ENCODE measurements around the gene NUCB2. TPM values are rescaled to one million over a fixed set of nuclear protein-coding genes. Genes with fewer than 3 reads are reported as not detected.

The NUCB2 gene
- polyA plus RNA-seq, 1 donor (not counting 4 experiments of a cell fraction or from before 2014, with no cell fraction given) = 44.2 TPM

DNA sequence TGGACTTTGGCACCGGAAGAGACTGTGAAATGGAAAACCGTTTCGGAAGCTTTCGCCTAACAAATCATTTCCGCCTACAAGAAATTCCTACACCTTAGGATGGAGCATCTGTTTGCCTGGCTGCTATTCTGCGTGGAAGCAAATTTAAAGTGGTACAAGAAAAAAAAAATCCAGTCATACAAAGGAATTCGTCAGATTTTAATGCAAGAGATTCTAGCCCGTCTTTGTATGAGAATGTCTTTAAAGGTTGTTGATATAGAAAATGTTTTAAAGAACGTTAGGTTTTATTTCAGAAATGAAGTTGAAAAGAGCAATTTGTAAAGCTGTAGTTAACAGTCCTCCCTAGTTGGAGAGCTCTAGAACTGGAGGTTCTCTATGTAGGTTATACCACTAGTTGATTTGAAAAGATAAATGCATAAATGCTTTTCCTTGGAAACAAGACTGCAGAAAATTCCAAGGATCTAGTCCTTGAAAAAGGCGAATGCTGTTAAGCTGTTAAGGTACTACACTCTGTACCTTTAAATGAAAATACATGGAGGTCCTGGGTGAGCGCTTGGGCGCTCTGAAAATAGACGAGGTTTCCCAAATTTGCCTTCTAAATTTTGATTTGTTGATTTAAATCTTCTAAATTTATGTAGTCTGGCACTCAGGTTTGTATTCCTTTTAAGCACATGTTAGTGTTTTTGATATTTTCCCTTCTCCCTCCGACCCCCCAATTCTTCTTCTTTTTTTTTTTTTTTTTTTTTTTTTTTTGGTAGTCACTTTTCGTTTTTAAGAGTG, 77.5 kb downstream of the NUCB2 start:
- H3K4me1 ChIP-seq (ENCODE audit: control insufficient read depth, extremely low read depth, insufficient read depth, low read length) = peaks cover 10% of the 10 kb centered on the region
- peak overlapping the region; percentile 98 for H3K4me2 ChIP-seq (ENCODE audit: control insufficient read depth, extremely low read depth, insufficient read depth, low read depth, low read length)
- peak overlapping the region; percentile 86 for H2AFZ ChIP-seq (ENCODE audit: control insufficient read depth, low read length)
- no peaks in the 10 kb centered on the region for H4K20me1 ChIP-seq (ENCODE audit: control insufficient read depth, extremely low read depth, insufficient read depth, low read length)
- no peaks in the 10 kb centered on the region for H3K9me3 ChIP-seq (ENCODE audit: control insufficient read depth, low read depth, low read length)
- no peaks in the 10 kb centered on the region for H3K27me3 ChIP-seq (ENCODE audit: control insufficient read depth, extremely low read depth, insufficient read depth, low read length)
- no peak for TF ChIP-seq EZH2 (IDR thresholded peaks at IDR 0.05; ENCODE audit: low read length)
- TF ChIP-seq, protein P1, sequence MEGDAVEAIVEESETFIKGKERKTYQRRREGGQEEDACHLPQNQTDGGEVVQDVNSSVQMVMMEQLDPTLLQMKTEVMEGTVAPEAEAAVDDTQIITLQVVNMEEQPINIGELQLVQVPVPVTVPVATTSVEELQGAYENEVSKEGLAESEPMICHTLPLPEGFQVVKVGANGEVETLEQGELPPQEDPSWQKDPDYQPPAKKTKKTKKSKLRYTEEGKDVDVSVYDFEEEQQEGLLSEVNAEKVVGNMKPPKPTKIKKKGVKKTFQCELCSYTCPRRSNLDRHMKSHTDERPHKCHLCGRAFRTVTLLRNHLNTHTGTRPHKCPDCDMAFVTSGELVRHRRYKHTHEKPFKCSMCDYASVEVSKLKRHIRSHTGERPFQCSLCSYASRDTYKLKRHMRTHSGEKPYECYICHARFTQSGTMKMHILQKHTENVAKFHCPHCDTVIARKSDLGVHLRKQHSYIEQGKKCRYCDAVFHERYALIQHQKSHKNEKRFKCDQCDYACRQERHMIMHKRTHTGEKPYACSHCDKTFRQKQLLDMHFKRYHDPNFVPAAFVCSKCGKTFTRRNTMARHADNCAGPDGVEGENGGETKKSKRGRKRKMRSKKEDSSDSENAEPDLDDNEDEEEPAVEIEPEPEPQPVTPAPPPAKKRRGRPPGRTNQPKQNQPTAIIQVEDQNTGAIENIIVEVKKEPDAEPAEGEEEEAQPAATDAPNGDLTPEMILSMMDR (optimal IDR thresholded peaks at IDR 0.05 in 1 of 3, IDR thresholded peaks at IDR 0.05 in 1 of 3, conservative IDR thresholded peaks at IDR 0.05 in 1 of 3; ENCODE audit: extremely low read depth in 1 of 3, insufficient read depth in 2 of 3, low read length in 3 of 3) = no peak
- peak overlapping the region; percentile 67 for H3K27ac ChIP-seq (ENCODE audit: control insufficient read depth, insufficient read depth, low read length)
- DNase-seq (ENCODE audit: low read depth, low spot score) (no peak), FAIRE-seq (no peak)
- no peaks in the 10 kb centered on the region for H3K9me1 ChIP-seq (ENCODE audit: control insufficient read depth, extremely low read depth, insufficient read depth, low read length)
- H3K4me3 ChIP-seq (ENCODE audit: control insufficient read depth in 2 of 3, extremely low read depth in 1 of 3, insufficient read depth in 2 of 3, low read depth in 1 of 3, low read length in 3 of 3) = peak overlapping the region; percentile 51 to 89 (median 78)
- dilution Hi-C loops (cut with MboI; ENCODE audit: extremely low pct_ligation_motif_present, low sequenced_read_pairs) = no loop called here
- H3K9ac ChIP-seq (ENCODE audit: control insufficient read depth, extremely low read depth, insufficient read depth, low read length) = peak overlapping the region; percentile 78
- no peaks in the 10 kb centered on the region for H3K79me2 ChIP-seq (ENCODE audit: control insufficient read depth, insufficient read depth, low read length)
- H3K36me3 ChIP-seq (ENCODE audit: control insufficient read depth in 2 of 2, extremely low read depth in 1 of 2, insufficient read depth in 2 of 2, low read length in 2 of 2) = peaks cover 0 to 2% of the 10 kb centered on the region in 2 experiments

DNA sequence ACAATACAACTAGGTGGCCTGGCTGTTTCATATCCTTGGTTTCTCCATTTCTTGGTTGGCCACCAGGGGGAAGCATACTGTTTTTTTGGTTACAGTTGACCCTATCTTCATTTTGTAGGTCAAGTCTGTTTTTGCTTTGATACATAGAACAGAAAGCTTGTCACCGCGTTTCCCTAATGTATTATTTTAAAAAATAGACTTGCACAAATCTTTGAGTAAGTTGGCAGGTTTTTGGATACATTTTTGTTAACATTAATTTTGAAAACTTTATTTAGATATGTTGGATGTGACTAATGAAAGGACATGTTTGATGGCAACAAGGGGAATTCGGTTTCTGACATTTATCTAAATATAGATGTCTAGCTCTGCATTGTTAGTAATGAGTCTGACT, 78.1 kb downstream of the NUCB2 start:
- FAIRE-seq = no peak
- Histone ChIP-seq H3K9me3 (ENCODE audit: control insufficient read depth, low read depth, low read length) (no peaks in the 10 kb centered on the region), H3K4me3 (ENCODE audit: control insufficient read depth in 2 of 3, extremely low read depth in 1 of 3, insufficient read depth in 2 of 3, low read depth in 1 of 3, low read length in 3 of 3) (peak overlapping the region in 2 of 3 experiments; percentile 78 to 89), H3K27ac (ENCODE audit: control insufficient read depth, insufficient read depth, low read length) (no peak overlapping the region), H3K36me3 (ENCODE audit: control insufficient read depth in 2 of 2, extremely low read depth in 1 of 2, insufficient read depth in 2 of 2, low read length in 2 of 2) (peaks cover 1 to 2% of the 10 kb centered on the region in 2 experiments), H3K79me2 (ENCODE audit: control insufficient read depth, insufficient read depth, low read length) (no peaks in the 10 kb centered on the region), H3K4me1 (ENCODE audit: control insufficient read depth, extremely low read depth, insufficient read depth, low read length) (peaks cover 10% of the 10 kb centered on the region), H4K20me1 (ENCODE audit: control insufficient read depth, extremely low read depth, insufficient read depth, low read length) (no peaks in the 10 kb centered on the region), H3K4me2 (ENCODE audit: control insufficient read depth, extremely low read depth, insufficient read depth, low read depth, low read length) (peak overlapping the region; percentile 98), H2AFZ (ENCODE audit: control insufficient read depth, low read length) (no peak overlapping the region), H3K9me1 (ENCODE audit: control insufficient read depth, extremely low read depth, insufficient read depth, low read length) (no peaks in the 10 kb centered on the region), H3K27me3 (ENCODE audit: control insufficient read depth, extremely low read depth, insufficient read depth, low read length) (no peaks in the 10 kb centered on the region), H3K9ac (ENCODE audit: control insufficient read depth, extremely low read depth, insufficient read depth, low read length) (peak overlapping the region; percentile 78)
- dilution Hi-C loops (cut with MboI; ENCODE audit: extremely low pct_ligation_motif_present, low sequenced_read_pairs) = no loop called here
- no peak for DNase-seq (ENCODE audit: low read depth, low spot score)
- TF ChIP-seq, protein P1 (optimal IDR thresholded peaks at IDR 0.05 in 1 of 3, IDR thresholded peaks at IDR 0.05 in 1 of 3, conservative IDR thresholded peaks at IDR 0.05 in 1 of 3; ENCODE audit: extremely low read depth in 1 of 3, insufficient read depth in 2 of 3, low read length in 3 of 3) = peak; percentile 49 to 59 (median 50)
- TF ChIP-seq EZH2 (IDR thresholded peaks at IDR 0.05; ENCODE audit: low read length) = no peak
